Measurements from ENCODE around the gene TMX1.

Gene TMX1

GRCh38 chr14:51289169-51289568 is 49.1 kb downstream of the TMX1 start:
- Histone ChIP-seq H3K4me3 (ENCODE audit: low read length) (no peak overlapping the region), H3K27ac (ENCODE audit: low read depth, low read length) (no peak overlapping the region), H3F3A (ENCODE audit: control insufficient read depth, insufficient read depth) (no peaks in the 10 kb centered on the region; the same call in 1 of the 2 replicates), H3K4me1 (ENCODE audit: control insufficient read depth, low read length) (peaks cover 11% of the 10 kb centered on the region), H3K36me3 (ENCODE audit: control insufficient read depth, low read length) (no peaks in the 10 kb centered on the region), H3K9me2 (replicated peaks; ENCODE audit: control insufficient read depth, low read length) (no peaks in the 10 kb centered on the region), H3K27me3 (ENCODE audit: control insufficient read depth, low read length) (no peaks in the 10 kb centered on the region), H3K79me2 (ENCODE audit: control insufficient read depth, low read length) (no peaks in the 10 kb centered on the region), H3K4me2 (ENCODE audit: low read length) (no peak overlapping the region), H4K20me1 (ENCODE audit: control insufficient read depth, insufficient read depth, low read depth, low read length) (no peaks in the 10 kb centered on the region), H3K9me3 (ENCODE audit: control insufficient read depth, insufficient read depth, low read length) (no peaks in the 10 kb centered on the region)
- TF ChIP-seq CTCF (IDR thresholded peaks at IDR 0.05; ENCODE audit: low read depth, low read length, poor library complexity, severe bottlenecking) (no peak), EZH2phosphoT487 (IDR thresholded peaks at IDR 0.05; ENCODE audit: borderline replicate concordance, low read length) (no peak)

DNA sequence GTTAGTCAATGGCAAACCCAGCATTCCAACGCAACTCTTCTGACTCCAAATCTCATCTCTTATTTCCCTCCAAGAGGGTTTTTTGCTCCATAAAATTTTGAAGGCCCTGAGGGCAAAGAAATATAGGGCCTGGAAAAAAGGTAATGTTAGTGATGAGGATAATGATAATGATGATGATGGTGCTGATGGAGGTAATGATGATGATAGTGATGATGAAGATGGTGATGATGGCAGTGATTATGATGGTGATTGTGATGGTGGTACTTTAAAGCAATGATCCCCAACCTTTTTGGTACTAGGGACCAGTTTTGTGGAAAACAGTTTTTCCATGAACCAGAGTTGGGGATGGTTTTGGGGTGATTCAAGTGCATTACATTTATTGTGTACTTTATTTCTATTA is 50.1 kb downstream of the TMX1 start:
- no peaks in the 10 kb centered on the region for H3K9me3 ChIP-seq (ENCODE audit: control insufficient read depth, insufficient read depth, low read length)
- no peaks in the 10 kb centered on the region for H4K20me1 ChIP-seq (ENCODE audit: control insufficient read depth, insufficient read depth, low read depth, low read length)
- H3K9me2 ChIP-seq (replicated peaks; ENCODE audit: control insufficient read depth, low read length), result no peaks in the 10 kb centered on the region
- H3K36me3 ChIP-seq (ENCODE audit: control insufficient read depth, low read length), result no peaks in the 10 kb centered on the region
- peaks cover 8% of the 10 kb centered on the region for H3K4me1 ChIP-seq (ENCODE audit: control insufficient read depth, low read length)
- no peaks in the 10 kb centered on the region for H3K79me2 ChIP-seq (ENCODE audit: control insufficient read depth, low read length)
- no peak overlapping the region for H3K4me3 ChIP-seq (ENCODE audit: low read length)
- H3K27ac ChIP-seq (ENCODE audit: low read depth, low read length), result no peak overlapping the region
- H3F3A ChIP-seq (ENCODE audit: control insufficient read depth, insufficient read depth), result no peaks in the 10 kb centered on the region
- no peak for TF ChIP-seq CTCF (IDR thresholded peaks at IDR 0.05; ENCODE audit: low read depth, low read length, poor library complexity, severe bottlenecking)
- no peak for TF ChIP-seq EZH2phosphoT487 (IDR thresholded peaks at IDR 0.05; ENCODE audit: borderline replicate concordance, low read length)
- no peak overlapping the region for H3K4me2 ChIP-seq (ENCODE audit: low read length)
- H3K27me3 ChIP-seq (ENCODE audit: control insufficient read depth, low read length), result no peaks in the 10 kb centered on the region

DNA sequence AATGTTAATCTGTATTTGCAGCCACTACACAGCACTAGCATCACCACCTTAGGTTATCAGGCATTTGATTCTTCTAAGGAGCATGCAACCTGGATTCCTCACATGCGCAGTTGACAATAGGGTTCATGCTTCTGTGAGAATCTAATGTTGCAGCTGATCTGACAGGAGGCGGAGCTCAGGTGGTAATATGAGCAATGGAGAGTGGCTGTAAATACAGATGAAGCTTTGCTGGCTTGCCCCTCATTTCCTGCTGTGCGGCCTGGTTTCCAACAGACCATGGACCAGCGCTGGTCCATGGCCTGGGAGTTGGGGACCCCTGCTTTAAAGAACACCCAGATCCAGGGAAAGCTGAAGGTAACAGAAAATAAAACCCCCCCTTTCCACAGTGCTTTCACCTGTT is 51.0 kb downstream of the TMX1 start:
- Histone ChIP-seq H4K20me1 (ENCODE audit: control insufficient read depth, insufficient read depth, low read depth, low read length) (no peaks in the 10 kb centered on the region), H3F3A (ENCODE audit: control insufficient read depth, insufficient read depth) (no peaks in the 10 kb centered on the region), H3K4me1 (ENCODE audit: control insufficient read depth, low read length) (no peaks in the 10 kb centered on the region), H3K27me3 (ENCODE audit: control insufficient read depth, low read length) (no peaks in the 10 kb centered on the region), H3K36me3 (ENCODE audit: control insufficient read depth, low read length) (no peaks in the 10 kb centered on the region), H3K27ac (ENCODE audit: low read depth, low read length) (no peak overlapping the region), H3K4me2 (ENCODE audit: low read length) (no peak overlapping the region), H3K79me2 (ENCODE audit: control insufficient read depth, low read length) (no peaks in the 10 kb centered on the region), H3K4me3 (ENCODE audit: low read length) (no peak overlapping the region), H3K9me3 (ENCODE audit: control insufficient read depth, insufficient read depth, low read length) (no peaks in the 10 kb centered on the region), H3K9me2 (replicated peaks; ENCODE audit: control insufficient read depth, low read length) (no peaks in the 10 kb centered on the region)
- TF ChIP-seq EZH2phosphoT487 (IDR thresholded peaks at IDR 0.05; ENCODE audit: borderline replicate concordance, low read length) (no peak), CTCF (IDR thresholded peaks at IDR 0.05; ENCODE audit: low read depth, low read length, poor library complexity, severe bottlenecking) (no peak)

Measured in DOHH2 (cell line).